IMR-90 (cell line): ENCODE results near the gene MTHFD2L. TPM values are rescaled to one million over a fixed set of nuclear protein-coding genes. Genes with fewer than 3 reads are reported as not detected.

ENCODE experiments used
- ATAC-seq: fragments of 200-7000 bp; cut with Tn5 transposase; 2 replicates; pipeline ENCODE4 v1.9.1; 2020; ENCODE audit warnings: low read depth, mild to moderate bottlenecking, moderate library complexity
- BruUV-seq: library from RNA; stranded (reverse); fragments of 400-500 nt; replicated peaks from 2 replicates; lab custom pipeline; 2021; lab: Mats Ljungman, UMichigan
- CTCF ChIA-PET: fragments of 300-600 bp; formaldehyde crosslinking; extraction: SDS; loops from one replicate; lab custom pipeline; 2021; ENCODE audit warnings: antibody characterized with exemption; lab: Yijun Ruan, JAX
- POLR2A ChIA-PET: fragments of 300-600 bp; sonication (Branson Sonifier 250); formaldehyde crosslinking; loops from one replicate; lab custom pipeline; 2022; ENCODE audit warnings: antibody characterized with exemption; ENCODE audit not compliant: unreplicated experiment; lab: Charles Lee
- DNase-seq: peaks from one replicate; pipeline ENCODE4 v3.0.0; 2013
- H2AFZ ChIP-seq: replicated peaks from 2 replicates; pipeline ENCODE3; 2013; ENCODE audit warnings: low read length, mild to moderate bottlenecking; ENCODE audit not compliant: poor library complexity
- H2AK5ac ChIP-seq: 2 replicates; pipeline ENCODE4 v1.6.1; 2013; ENCODE audit warnings: low read depth, low read length, inconsistent platforms
- H2AK9ac ChIP-seq: replicated peaks from 2 replicates; pipeline ENCODE3; 2013; ENCODE audit warnings: mild to moderate bottlenecking, low read depth, low read length, moderate library complexity; ENCODE audit not compliant: poor library complexity
- H2BK120ac ChIP-seq: 2 replicates; pipeline ENCODE4 v1.6.1; 2013; ENCODE audit warnings: low read depth, low read length, inconsistent platforms
- H2BK15ac ChIP-seq: 3 replicates; pipeline ENCODE4 v1.6.1; 2013; ENCODE audit warnings: low read depth, low read length, inconsistent platforms
- H2BK20ac ChIP-seq: 2 replicates; pipeline ENCODE4 v1.6.1; 2013; ENCODE audit warnings: low read depth, mild to moderate bottlenecking, inconsistent platforms, low read length, moderate library complexity
- H2BK5ac ChIP-seq: 2 replicates; pipeline ENCODE4 v1.6.1; 2013; ENCODE audit warnings: mild to moderate bottlenecking, low read depth, low read length, inconsistent platforms; ENCODE audit not compliant: poor library complexity, severe bottlenecking
- H3K14ac ChIP-seq: replicated peaks from 2 replicates; pipeline ENCODE4 v1.6.1; 2013; ENCODE audit warnings: low read depth, low read length, inconsistent platforms
- H3K18ac ChIP-seq: 2 replicates; pipeline ENCODE4 v1.6.1; 2013; ENCODE audit warnings: low read depth, low read length, control low read depth
- H3K23ac ChIP-seq: 2 replicates; pipeline ENCODE4 v1.6.1; 2013; ENCODE audit warnings: low read depth, low read length, inconsistent platforms
- H3K27ac ChIP-seq: 2 replicates; pipeline ENCODE4 v1.5.1; 2013; ENCODE audit warnings: mild to moderate bottlenecking, control low read depth, low read length; ENCODE audit not compliant: insufficient read depth
- H3K27me3 ChIP-seq: 2 replicates; pipeline ENCODE4 v1.6.1; 2013; ENCODE audit warnings: low read length; ENCODE audit not compliant: control insufficient read depth, insufficient read depth
- H3K36me3 ChIP-seq: 2 replicates; pipeline ENCODE4 v1.6.1; 2013; ENCODE audit warnings: low read length, mixed read lengths; ENCODE audit not compliant: control insufficient read depth, insufficient read depth
- H3K4ac ChIP-seq: 2 replicates; pipeline ENCODE4 v1.6.1; 2013; ENCODE audit warnings: low read depth, low read length, inconsistent platforms
- H3K4me1 ChIP-seq: 2 replicates; pipeline ENCODE4 v1.6.1; 2013; ENCODE audit warnings: low read length, mixed read lengths; ENCODE audit not compliant: control insufficient read depth, insufficient read depth
- H3K4me2 ChIP-seq: 2 replicates; pipeline ENCODE4 v1.6.1; 2013; ENCODE audit warnings: low read depth, mild to moderate bottlenecking, control low read depth, low read length, moderate library complexity
- H3K4me3 ChIP-seq: 2 replicates; pipeline ENCODE4 v1.5.1; 2013; ENCODE audit warnings: low read depth, mild to moderate bottlenecking, control low read depth, low read length, moderate library complexity; ENCODE audit not compliant: insufficient read depth
- H3K56ac ChIP-seq: 2 replicates; pipeline ENCODE4 v1.6.1; 2013; ENCODE audit warnings: low read length, inconsistent platforms; ENCODE audit not compliant: insufficient read depth; ENCODE audit errors: extremely low read depth
- H3K79me1 ChIP-seq, 2 experiments: 2 replicates each; pipeline ENCODE4 v1.6.1; 2013; ENCODE audit warnings: low read length in 2 of 2, inconsistent platforms in 1 of 2, low read depth in 1 of 2
- H3K9ac ChIP-seq: 2 replicates; pipeline ENCODE4 v1.6.1; 2013; ENCODE audit warnings: low read depth, low read length, control low read depth
- H3K9me1 ChIP-seq: 2 replicates; pipeline ENCODE4 v1.6.1; 2013; ENCODE audit warnings: low read length, inconsistent platforms; ENCODE audit not compliant: insufficient read depth
- H3K9me3 ChIP-seq: 2 replicates; pipeline ENCODE4 v1.6.1; 2013; ENCODE audit warnings: low read length; ENCODE audit not compliant: control insufficient read depth, insufficient read depth
- H4K20me1 ChIP-seq: 2 replicates; pipeline ENCODE4 v1.6.1; 2013; ENCODE audit warnings: low read length, inconsistent platforms; ENCODE audit not compliant: insufficient read depth
- H4K5ac ChIP-seq: 2 replicates; pipeline ENCODE4 v1.6.1; 2013; ENCODE audit warnings: mild to moderate bottlenecking, low read depth, low read length, control low read depth
- H4K8ac ChIP-seq, 2 experiments: 2 replicates each; pipeline ENCODE4 v1.6.1; 2013; ENCODE audit warnings: low read depth in 2 of 2, low read length in 2 of 2, control low read depth in 1 of 2, inconsistent platforms in 1 of 2
- H4K91ac ChIP-seq: 2 replicates; pipeline ENCODE4 v1.6.1; 2013; ENCODE audit warnings: low read depth, low read length, inconsistent platforms; ENCODE audit not compliant: insufficient read depth
- BHLHE40 ChIP-seq: fragments of 150-350 bp; IDR thresholded peaks from 2 replicates; pipeline ENCODE4 v1.6.1; 2016; ENCODE audit warnings: mild to moderate bottlenecking, low read depth, low read length
- MAFK ChIP-seq: IDR thresholded peaks from 2 replicates; pipeline ENCODE4 v1.6.1; 2012; ENCODE audit warnings: low read depth, low read length, improper control_type of control experiment
- MAZ ChIP-seq: IDR thresholded peaks from 2 replicates; pipeline ENCODE4 v1.6.1; 2012; ENCODE audit warnings: low read depth, mild to moderate bottlenecking, low read length, improper control_type of control experiment, moderate library complexity, borderline replicate concordance
- NFE2L2 ChIP-seq: fragments of 150-350 bp; IDR thresholded peaks from 2 replicates; pipeline ENCODE4 v1.6.1; 2016; ENCODE audit warnings: low read depth, mild to moderate bottlenecking, low read length
- POLR2A ChIP-seq: IDR thresholded peaks from 2 replicates; pipeline ENCODE4 v1.6.1; 2012; ENCODE audit warnings: mild to moderate bottlenecking, low read depth, low read length
- RAD21 ChIP-seq: IDR thresholded peaks from 2 replicates; pipeline ENCODE4 v1.6.1; 2012; ENCODE audit warnings: low read length, improper control_type of control experiment
- RCOR1 ChIP-seq: IDR thresholded peaks from 2 replicates; pipeline ENCODE4 v1.6.1; 2012; ENCODE audit warnings: mild to moderate bottlenecking, low read length, improper control_type of control experiment; ENCODE audit not compliant: insufficient replicate concordance
- WGBS, 2 experiments: methylation state at CpG; one replicate each; pipeline versions ENCODE4 v1.1.5 to v1.1.7; 2013; ENCODE audit warnings: missing lambda C conversion rate in 2 of 2; ENCODE audit not compliant: insufficient read length in 1 of 2; ENCODE audit errors: extremely low coverage in 2 of 2; 5-methylcytosine and 5-hydroxymethylcytosine counted together
- dilution Hi-C: fragments of 300-500 bp; cut with HindIII; formaldehyde crosslinking; loops from one replicate; pipeline ENCODE4 v1.14.3; 2018; ENCODE audit warnings: low sequenced_read_pairs; ENCODE audit not compliant: unreplicated experiment
- in situ Hi-C: fragments of 300-500 bp; cut with MboI; formaldehyde crosslinking; loops from 3 replicates; pipeline ENCODE4 v1.14.3; 2019; ENCODE audit warnings: low sequenced_read_pairs, inconsistent platforms, mixed read lengths
- intact Hi-C: fragments of 100-400 bp; cut with micrococcal nuclease; formaldehyde crosslinking; loops from 2 replicates; pipeline ENCODE4 v1.10.0; 2022
- polyA plus RNA-seq, 3 experiments: library from polyadenylated mRNA; depleted of rRNA; stranded (reverse); fragments of >200 nt; gene quantifications; 2 replicates each; pipeline ENCODE4 v1.2.3, GENCODE V29; 2012; ENCODE audit warnings: low replicate concordance in 1 of 3
- total RNA-seq: library from RNA; depleted of rRNA; stranded (reverse); fragments of >200 nt; gene quantifications from 2 replicates; pipeline ENCODE4 v1.2.3, GENCODE V29; 2012
- TF ChIP-seq, protein P1 (sequence below): conservative IDR thresholded peaks from 2 replicates; pipeline ENCODE4 v1.5.1; 2012; ENCODE audit warnings: mild to moderate bottlenecking, low read depth, low read length, improper control_type of control experiment
- TF ChIP-seq, protein P2 (sequence below): fragments of 150-350 bp; IDR thresholded peaks from 2 replicates; pipeline ENCODE4 v1.6.1; 2016; ENCODE audit warnings: low read depth, mild to moderate bottlenecking, low read length, moderate library complexity, borderline replicate concordance

Gene MTHFD2L
- total and polyA plus RNA-seq, 2 of the 4 experiments (the other 2 are of a cell fraction) = 2.8 to 4.3 TPM

DNA sequence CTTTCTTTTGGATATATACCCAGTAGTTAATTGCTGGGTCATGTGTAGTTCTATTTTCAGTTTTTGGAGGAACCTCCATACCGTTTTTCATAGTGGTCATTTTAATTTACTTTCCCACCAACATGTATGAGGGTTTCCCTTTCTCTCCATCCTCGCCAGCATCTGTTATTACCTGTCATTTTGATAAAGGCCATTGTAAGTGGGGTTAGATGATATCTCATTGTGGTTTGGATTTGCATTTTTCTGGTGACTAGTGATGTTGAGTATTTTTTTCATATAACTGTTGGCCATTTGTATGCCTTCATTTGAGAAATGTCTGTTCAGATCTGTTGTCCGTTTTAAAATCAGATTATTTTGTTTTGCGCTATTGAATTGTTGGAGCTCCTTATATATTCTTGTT lies 30.2 kb upstream of the MTHFD2L start:
- Histone ChIP-seq H3K4me1 (no peaks in the 10 kb centered on the region), H2AFZ (no peak overlapping the region), H2AK5ac (no peak overlapping the region), H2AK9ac (no peak overlapping the region), H4K20me1 (no peaks in the 10 kb centered on the region), H2BK5ac (no peak overlapping the region), H3K14ac (no peak overlapping the region), H3K79me1 (no peaks in the 10 kb centered on the region), H3K36me3 (no peaks in the 10 kb centered on the region), H4K91ac (no peak overlapping the region), H3K9me1 (no peaks in the 10 kb centered on the region), H3K56ac (no peak overlapping the region), H3K4me3 (no peak overlapping the region), H3K4ac (no peak overlapping the region), H3K9ac (no peak overlapping the region), H2BK15ac (no peak overlapping the region), H2BK20ac (no peak overlapping the region), H3K27me3 (no peaks in the 10 kb centered on the region), H3K23ac (no peak overlapping the region), H2BK120ac (no peak overlapping the region), H3K9me3 (no peaks in the 10 kb centered on the region), H3K18ac (no peak overlapping the region), H3K4me2 (no peak overlapping the region), H4K8ac (no peak overlapping the region), H4K5ac (no peak overlapping the region), H3K27ac (no peak overlapping the region)
- ChIA-PET CTCF (no interaction called here), POLR2A (no interaction called here)
- DNase-seq = no peak
- WGBS, 2 experiments = no CpG with 5 or more reads among the region's 4 CpGs
- no peak for ATAC-seq
- intact Hi-C loops = no loop called here
- TF ChIP-seq, protein P1, sequence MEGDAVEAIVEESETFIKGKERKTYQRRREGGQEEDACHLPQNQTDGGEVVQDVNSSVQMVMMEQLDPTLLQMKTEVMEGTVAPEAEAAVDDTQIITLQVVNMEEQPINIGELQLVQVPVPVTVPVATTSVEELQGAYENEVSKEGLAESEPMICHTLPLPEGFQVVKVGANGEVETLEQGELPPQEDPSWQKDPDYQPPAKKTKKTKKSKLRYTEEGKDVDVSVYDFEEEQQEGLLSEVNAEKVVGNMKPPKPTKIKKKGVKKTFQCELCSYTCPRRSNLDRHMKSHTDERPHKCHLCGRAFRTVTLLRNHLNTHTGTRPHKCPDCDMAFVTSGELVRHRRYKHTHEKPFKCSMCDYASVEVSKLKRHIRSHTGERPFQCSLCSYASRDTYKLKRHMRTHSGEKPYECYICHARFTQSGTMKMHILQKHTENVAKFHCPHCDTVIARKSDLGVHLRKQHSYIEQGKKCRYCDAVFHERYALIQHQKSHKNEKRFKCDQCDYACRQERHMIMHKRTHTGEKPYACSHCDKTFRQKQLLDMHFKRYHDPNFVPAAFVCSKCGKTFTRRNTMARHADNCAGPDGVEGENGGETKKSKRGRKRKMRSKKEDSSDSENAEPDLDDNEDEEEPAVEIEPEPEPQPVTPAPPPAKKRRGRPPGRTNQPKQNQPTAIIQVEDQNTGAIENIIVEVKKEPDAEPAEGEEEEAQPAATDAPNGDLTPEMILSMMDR = no peak
- TF ChIP-seq POLR2A = no peak
- no peak for TF ChIP-seq MAZ
- TF ChIP-seq RAD21 = no peak
- no peak for TF ChIP-seq RCOR1
- no peak for TF ChIP-seq MAFK
- TF ChIP-seq NFE2L2 = no peak
- TF ChIP-seq, protein P2, sequence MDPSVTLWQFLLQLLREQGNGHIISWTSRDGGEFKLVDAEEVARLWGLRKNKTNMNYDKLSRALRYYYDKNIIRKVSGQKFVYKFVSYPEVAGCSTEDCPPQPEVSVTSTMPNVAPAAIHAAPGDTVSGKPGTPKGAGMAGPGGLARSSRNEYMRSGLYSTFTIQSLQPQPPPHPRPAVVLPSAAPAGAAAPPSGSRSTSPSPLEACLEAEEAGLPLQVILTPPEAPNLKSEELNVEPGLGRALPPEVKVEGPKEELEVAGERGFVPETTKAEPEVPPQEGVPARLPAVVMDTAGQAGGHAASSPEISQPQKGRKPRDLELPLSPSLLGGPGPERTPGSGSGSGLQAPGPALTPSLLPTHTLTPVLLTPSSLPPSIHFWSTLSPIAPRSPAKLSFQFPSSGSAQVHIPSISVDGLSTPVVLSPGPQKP = no peak
- TF ChIP-seq BHLHE40 = no peak
- in situ Hi-C loops = no loop called here
- no TSS peak for BruUV-seq
- dilution Hi-C loops = no loop called here
